ENCODE data around the gene PPP2R2D.

DNA sequence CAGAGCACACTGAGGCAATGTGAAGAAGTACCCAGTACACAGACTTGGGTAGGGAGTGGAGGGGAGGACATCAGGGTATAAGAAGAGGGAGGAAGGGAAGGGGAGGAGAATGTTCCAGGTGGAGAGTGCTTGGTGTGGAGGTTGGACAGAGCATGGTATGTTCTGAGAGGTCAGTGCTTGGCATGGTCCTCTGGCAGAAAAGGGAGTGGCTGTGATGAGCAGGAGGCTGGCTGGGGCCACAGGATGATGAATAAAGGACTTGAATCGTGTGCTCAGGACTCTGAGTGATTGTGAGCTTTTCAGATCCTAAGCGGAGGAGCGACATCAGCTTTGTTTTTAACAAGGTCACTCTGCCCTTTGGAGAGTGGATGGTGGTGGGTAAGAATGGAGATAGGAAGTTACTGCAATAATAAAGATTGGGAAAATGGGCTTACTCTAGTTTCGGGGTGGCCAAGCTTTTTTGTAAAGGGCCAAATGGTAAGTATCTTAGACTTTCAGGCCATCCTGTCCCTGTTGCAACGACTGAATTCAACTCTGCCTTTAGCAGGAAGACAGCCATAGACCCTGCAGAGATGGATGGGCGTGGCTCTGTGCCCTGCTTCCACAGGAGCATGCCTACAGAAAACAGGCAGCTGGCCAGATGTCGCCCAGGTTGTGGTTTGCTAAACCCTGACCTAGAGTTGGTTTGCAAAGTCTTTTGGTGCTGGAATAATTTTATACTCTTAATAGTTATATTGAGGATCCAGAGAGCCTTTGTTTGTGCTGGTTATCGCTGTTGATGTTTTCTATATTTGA, 8.4 kb downstream of the PPP2R2D start:
- no peak for TF ChIP-seq CTCF (IDR thresholded peaks at IDR 0.05 in 4 of 5, conservative IDR thresholded peaks at IDR 0.05 in 1 of 5)
- no peak for TF ChIP-seq POLR2A (IDR thresholded peaks at IDR 0.05)

All from gastrocnemius medialis (tissue), 4 donors.